IMR-90 (cell line): Measurements from ENCODE around the gene KCNQ1. TPM values are rescaled to one million over a fixed set of nuclear protein-coding genes. Genes with fewer than 3 reads are reported as not detected.

ENCODE experiments used
- ATAC-seq: fragments of 200-7000 bp; cut with Tn5 transposase; 2 replicates; pipeline ENCODE4 v1.9.1; 2020; ENCODE audit warnings: low read depth, mild to moderate bottlenecking, moderate library complexity
- BruUV-seq: library from RNA; stranded (reverse); fragments of 400-500 nt; replicated peaks from 2 replicates; lab custom pipeline; 2021; lab: Mats Ljungman, UMichigan
- CTCF ChIA-PET: fragments of 300-600 bp; formaldehyde crosslinking; extraction: SDS; loops from one replicate; lab custom pipeline; 2021; ENCODE audit warnings: antibody characterized with exemption; lab: Yijun Ruan, JAX
- POLR2A ChIA-PET: fragments of 300-600 bp; sonication (Branson Sonifier 250); formaldehyde crosslinking; loops from one replicate; lab custom pipeline; 2022; ENCODE audit warnings: antibody characterized with exemption; ENCODE audit not compliant: unreplicated experiment; lab: Charles Lee
- DNase-seq: peaks from one replicate; pipeline ENCODE4 v3.0.0; 2013
- H2AFZ ChIP-seq: replicated peaks from 2 replicates; pipeline ENCODE3; 2013; ENCODE audit warnings: low read length, mild to moderate bottlenecking; ENCODE audit not compliant: poor library complexity
- H2AK5ac ChIP-seq: 2 replicates; pipeline ENCODE4 v1.6.1; 2013; ENCODE audit warnings: low read depth, low read length, inconsistent platforms
- H2AK9ac ChIP-seq: replicated peaks from 2 replicates; pipeline ENCODE3; 2013; ENCODE audit warnings: mild to moderate bottlenecking, low read depth, low read length, moderate library complexity; ENCODE audit not compliant: poor library complexity
- H2BK120ac ChIP-seq: 2 replicates; pipeline ENCODE4 v1.6.1; 2013; ENCODE audit warnings: low read depth, low read length, inconsistent platforms
- H2BK15ac ChIP-seq: 3 replicates; pipeline ENCODE4 v1.6.1; 2013; ENCODE audit warnings: low read depth, low read length, inconsistent platforms
- H2BK20ac ChIP-seq: 2 replicates; pipeline ENCODE4 v1.6.1; 2013; ENCODE audit warnings: low read depth, mild to moderate bottlenecking, inconsistent platforms, low read length, moderate library complexity
- H2BK5ac ChIP-seq: 2 replicates; pipeline ENCODE4 v1.6.1; 2013; ENCODE audit warnings: mild to moderate bottlenecking, low read depth, low read length, inconsistent platforms; ENCODE audit not compliant: poor library complexity, severe bottlenecking
- H3K14ac ChIP-seq: replicated peaks from 2 replicates; pipeline ENCODE4 v1.6.1; 2013; ENCODE audit warnings: low read depth, low read length, inconsistent platforms
- H3K18ac ChIP-seq: 2 replicates; pipeline ENCODE4 v1.6.1; 2013; ENCODE audit warnings: low read depth, low read length, control low read depth
- H3K23ac ChIP-seq: 2 replicates; pipeline ENCODE4 v1.6.1; 2013; ENCODE audit warnings: low read depth, low read length, inconsistent platforms
- H3K27ac ChIP-seq: 2 replicates; pipeline ENCODE4 v1.5.1; 2013; ENCODE audit warnings: mild to moderate bottlenecking, control low read depth, low read length; ENCODE audit not compliant: insufficient read depth
- H3K27me3 ChIP-seq: 2 replicates; pipeline ENCODE4 v1.6.1; 2013; ENCODE audit warnings: low read length; ENCODE audit not compliant: control insufficient read depth, insufficient read depth
- H3K36me3 ChIP-seq: 2 replicates; pipeline ENCODE4 v1.6.1; 2013; ENCODE audit warnings: low read length, mixed read lengths; ENCODE audit not compliant: control insufficient read depth, insufficient read depth
- H3K4ac ChIP-seq: 2 replicates; pipeline ENCODE4 v1.6.1; 2013; ENCODE audit warnings: low read depth, low read length, inconsistent platforms
- H3K4me1 ChIP-seq: 2 replicates; pipeline ENCODE4 v1.6.1; 2013; ENCODE audit warnings: low read length, mixed read lengths; ENCODE audit not compliant: control insufficient read depth, insufficient read depth
- H3K4me2 ChIP-seq: 2 replicates; pipeline ENCODE4 v1.6.1; 2013; ENCODE audit warnings: low read depth, mild to moderate bottlenecking, control low read depth, low read length, moderate library complexity
- H3K4me3 ChIP-seq: 2 replicates; pipeline ENCODE4 v1.5.1; 2013; ENCODE audit warnings: low read depth, mild to moderate bottlenecking, control low read depth, low read length, moderate library complexity; ENCODE audit not compliant: insufficient read depth
- H3K56ac ChIP-seq: 2 replicates; pipeline ENCODE4 v1.6.1; 2013; ENCODE audit warnings: low read length, inconsistent platforms; ENCODE audit not compliant: insufficient read depth; ENCODE audit errors: extremely low read depth
- H3K79me1 ChIP-seq, 2 experiments: 2 replicates each; pipeline ENCODE4 v1.6.1; 2013; ENCODE audit warnings: low read length in 2 of 2, inconsistent platforms in 1 of 2, low read depth in 1 of 2
- H3K9ac ChIP-seq: 2 replicates; pipeline ENCODE4 v1.6.1; 2013; ENCODE audit warnings: low read depth, low read length, control low read depth
- H3K9me1 ChIP-seq: 2 replicates; pipeline ENCODE4 v1.6.1; 2013; ENCODE audit warnings: low read length, inconsistent platforms; ENCODE audit not compliant: insufficient read depth
- H3K9me3 ChIP-seq: 2 replicates; pipeline ENCODE4 v1.6.1; 2013; ENCODE audit warnings: low read length; ENCODE audit not compliant: control insufficient read depth, insufficient read depth
- H4K20me1 ChIP-seq: 2 replicates; pipeline ENCODE4 v1.6.1; 2013; ENCODE audit warnings: low read length, inconsistent platforms; ENCODE audit not compliant: insufficient read depth
- H4K5ac ChIP-seq: 2 replicates; pipeline ENCODE4 v1.6.1; 2013; ENCODE audit warnings: mild to moderate bottlenecking, low read depth, low read length, control low read depth
- H4K8ac ChIP-seq, 2 experiments: 2 replicates each; pipeline ENCODE4 v1.6.1; 2013; ENCODE audit warnings: low read depth in 2 of 2, low read length in 2 of 2, control low read depth in 1 of 2, inconsistent platforms in 1 of 2
- H4K91ac ChIP-seq: 2 replicates; pipeline ENCODE4 v1.6.1; 2013; ENCODE audit warnings: low read depth, low read length, inconsistent platforms; ENCODE audit not compliant: insufficient read depth
- CHD1 ChIP-seq: IDR thresholded peaks from 2 replicates; pipeline ENCODE4 v1.6.1; 2012; ENCODE audit warnings: low read depth, low read length, improper control_type of control experiment
- MXI1 ChIP-seq: IDR thresholded peaks from 2 replicates; pipeline ENCODE4 v1.6.1; 2012; ENCODE audit warnings: low read depth, mild to moderate bottlenecking, low read length, moderate library complexity, borderline replicate concordance
- RAD21 ChIP-seq: IDR thresholded peaks from 2 replicates; pipeline ENCODE4 v1.6.1; 2012; ENCODE audit warnings: low read length, improper control_type of control experiment
- RCOR1 ChIP-seq: IDR thresholded peaks from 2 replicates; pipeline ENCODE4 v1.6.1; 2012; ENCODE audit warnings: mild to moderate bottlenecking, low read length, improper control_type of control experiment; ENCODE audit not compliant: insufficient replicate concordance
- SMC3 ChIP-seq: fragments of 150-350 bp; IDR thresholded peaks from 2 replicates; pipeline ENCODE4 v1.6.1; 2016; ENCODE audit warnings: low read depth, mild to moderate bottlenecking, antibody characterized with exemption, low read length, moderate library complexity
- whole genome bisulfite sequencing, 2 experiments: methylation state at CpG; one replicate each; pipeline versions ENCODE4 v1.1.5 to v1.1.7; 2013; ENCODE audit warnings: missing lambda C conversion rate in 2 of 2; ENCODE audit not compliant: insufficient read length in 1 of 2; ENCODE audit errors: extremely low coverage in 2 of 2; 5-methylcytosine and 5-hydroxymethylcytosine counted together
- dilution Hi-C: fragments of 300-500 bp; cut with HindIII; formaldehyde crosslinking; loops from one replicate; pipeline ENCODE4 v1.14.3; 2018; ENCODE audit warnings: low sequenced_read_pairs; ENCODE audit not compliant: unreplicated experiment
- in situ Hi-C: fragments of 300-500 bp; cut with MboI; formaldehyde crosslinking; loops from 3 replicates; pipeline ENCODE4 v1.14.3; 2019; ENCODE audit warnings: low sequenced_read_pairs, inconsistent platforms, mixed read lengths
- intact Hi-C: fragments of 100-400 bp; cut with micrococcal nuclease; formaldehyde crosslinking; loops from 2 replicates; pipeline ENCODE4 v1.10.0; 2022
- polyA plus RNA-seq, 3 experiments: library from polyadenylated mRNA; depleted of rRNA; stranded (reverse); fragments of >200 nt; gene quantifications; 2 replicates each; pipeline ENCODE4 v1.2.3, GENCODE V29; 2012; ENCODE audit warnings: low replicate concordance in 1 of 3
- total RNA-seq: library from RNA; depleted of rRNA; stranded (reverse); fragments of >200 nt; gene quantifications from 2 replicates; pipeline ENCODE4 v1.2.3, GENCODE V29; 2012
- TF ChIP-seq, protein P1 (sequence below): conservative IDR thresholded peaks from 2 replicates; pipeline ENCODE4 v1.5.1; 2012; ENCODE audit warnings: mild to moderate bottlenecking, low read depth, low read length, improper control_type of control experiment

The KCNQ1 gene
- total and polyA plus RNA-seq, 2 of the 4 experiments (the other 2 are of a cell fraction) = 0.07 TPM; not detected in 1

- no peak overlapping the region for H2AK5ac ChIP-seq
- intact Hi-C loops = no loop called here
- no peaks in the 10 kb centered on the region for H3K9me3 ChIP-seq
- no peak overlapping the region for H2AK9ac ChIP-seq
- ChIA-PET POLR2A (no interaction called here), CTCF (interaction anchor here (1.1 kb wide), 1 partner anchor 109 kb away, joined by 3 read pairs; no protein-coding TSS in a partner anchor)
- H3K18ac ChIP-seq = no peak overlapping the region
- ATAC-seq (no peak), DNase-seq (no peak)
- no peaks in the 10 kb centered on the region for H3K4me1 ChIP-seq
- H3K4me3 ChIP-seq = no peak overlapping the region
- no peak overlapping the region for H3K23ac ChIP-seq
- no peak overlapping the region for H3K14ac ChIP-seq
- H2AFZ ChIP-seq = no peak overlapping the region
- no peak overlapping the region for H2BK15ac ChIP-seq
- in situ Hi-C loops = loop anchor here (10.0 kb wide), 1 partner anchor 471 kb away; no protein-coding TSS in a partner anchor
- no peak overlapping the region for H2BK5ac ChIP-seq
- no peak overlapping the region for H3K4me2 ChIP-seq
- H3K27me3 ChIP-seq = peaks cover 11% of the 10 kb centered on the region; the same call in 1 of the 2 replicates
- dilution Hi-C loops = no loop called here
- H3K79me1 ChIP-seq = no peaks in the 10 kb centered on the region
- H3K36me3 ChIP-seq = no peaks in the 10 kb centered on the region
- no peaks in the 10 kb centered on the region for H3K9me1 ChIP-seq
- H3K4ac ChIP-seq = no peak overlapping the region
- H2BK20ac ChIP-seq = no peak overlapping the region
- H3K56ac ChIP-seq = no peak overlapping the region
- BruUV-seq = no TSS peak
- H4K20me1 ChIP-seq = no peaks in the 10 kb centered on the region
- H3K9ac ChIP-seq = no peak overlapping the region
- TF ChIP-seq CHD1 = no peak
- no peak for TF ChIP-seq RAD21
- TF ChIP-seq, protein P1, sequence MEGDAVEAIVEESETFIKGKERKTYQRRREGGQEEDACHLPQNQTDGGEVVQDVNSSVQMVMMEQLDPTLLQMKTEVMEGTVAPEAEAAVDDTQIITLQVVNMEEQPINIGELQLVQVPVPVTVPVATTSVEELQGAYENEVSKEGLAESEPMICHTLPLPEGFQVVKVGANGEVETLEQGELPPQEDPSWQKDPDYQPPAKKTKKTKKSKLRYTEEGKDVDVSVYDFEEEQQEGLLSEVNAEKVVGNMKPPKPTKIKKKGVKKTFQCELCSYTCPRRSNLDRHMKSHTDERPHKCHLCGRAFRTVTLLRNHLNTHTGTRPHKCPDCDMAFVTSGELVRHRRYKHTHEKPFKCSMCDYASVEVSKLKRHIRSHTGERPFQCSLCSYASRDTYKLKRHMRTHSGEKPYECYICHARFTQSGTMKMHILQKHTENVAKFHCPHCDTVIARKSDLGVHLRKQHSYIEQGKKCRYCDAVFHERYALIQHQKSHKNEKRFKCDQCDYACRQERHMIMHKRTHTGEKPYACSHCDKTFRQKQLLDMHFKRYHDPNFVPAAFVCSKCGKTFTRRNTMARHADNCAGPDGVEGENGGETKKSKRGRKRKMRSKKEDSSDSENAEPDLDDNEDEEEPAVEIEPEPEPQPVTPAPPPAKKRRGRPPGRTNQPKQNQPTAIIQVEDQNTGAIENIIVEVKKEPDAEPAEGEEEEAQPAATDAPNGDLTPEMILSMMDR = no peak
- TF ChIP-seq MXI1 = no peak
- no peak for TF ChIP-seq RCOR1
- TF ChIP-seq SMC3 = no peak
- H4K5ac ChIP-seq = no peak overlapping the region
- H4K8ac ChIP-seq = no peak overlapping the region
- 48% methylated on average over 6 of the region's 26 CpGs; no CpG with 5 or more reads in 1 of the 2 experiments for WGBS, 2 experiments
- H2BK120ac ChIP-seq = no peak overlapping the region
- H4K91ac ChIP-seq = no peak overlapping the region
- H3K27ac ChIP-seq = no peak overlapping the region
These were observed 21.4 kb upstream of the KCNQ1 start for GRCh38 chr11:2423157-2424025.
